ENCODE measurements around the gene ALOX15B.
"Not testable (repeated sequence)": the region's sequence is repeated elsewhere in the genome, so short reads cannot be mapped to it uniquely, and the experiment has no call there.

ALOX15B gene

GRCh38 chr17:8041249-8041928 lies 2.5 kb downstream of the ALOX15B start:
- no peak for DNase-seq (ENCODE audit: low read depth)

GRCh38 chr17:8041979-8042378 lies 3.1 kb downstream of the ALOX15B start:
- DNase-seq (ENCODE audit: low read depth) = no peak

GRCh38 chr17:8044819-8045810 lies 6.3 kb downstream of the ALOX15B start:
- no peak for DNase-seq (ENCODE audit: low read depth)

GRCh38 chr17:8046306-8046928 lies 7.6 kb downstream of the ALOX15B start:
- no peak for DNase-seq (ENCODE audit: low read depth)

- DNase-seq (ENCODE audit: low read depth) = no peak
Measured at GRCh38 chr17:8046929-8047768, 8.3 kb downstream of the ALOX15B start.

- DNase-seq (ENCODE audit: low read depth) = no peak
Measured at GRCh38 chr17:8047769-8048110, 8.9 kb downstream of the ALOX15B start.

- no peak for DNase-seq (ENCODE audit: low read depth)
Measured at GRCh38 chr17:8048236-8048635, 9.4 kb downstream of the ALOX15B start.

- DNase-seq (ENCODE audit: low read depth) = no peak
Measured at GRCh38 chr17:8048736-8049135, 9.9 kb downstream of the ALOX15B start.

GRCh38 chr17:8051831-8052230 lies 13.0 kb downstream of the ALOX15B start:
- no peak for DNase-seq (ENCODE audit: low read depth)

- no peak for DNase-seq (ENCODE audit: low read depth)
Measured at GRCh38 chr17:8052256-8053252, 13.7 kb downstream of the ALOX15B start.

- no peak for DNase-seq (ENCODE audit: low read depth)
Measured at GRCh38 chr17:8053600-8053999, 14.7 kb downstream of the ALOX15B start.

GRCh38 chr17:8055851-8056231 lies 17.0 kb downstream of the ALOX15B start:
- DNase-seq (ENCODE audit: low read depth) = no peak

GRCh38 chr17:8056232-8056975 lies 17.5 kb downstream of the ALOX15B start:
- DNase-seq (ENCODE audit: low read depth) = peak; percentile 29

GRCh38 chr17:8056976-8057625 lies 18.2 kb downstream of the ALOX15B start:
- no peak for DNase-seq (ENCODE audit: low read depth)

- DNase-seq (ENCODE audit: low read depth) = no peak
Measured at GRCh38 chr17:8057691-8058114, 18.8 kb downstream of the ALOX15B start.

GRCh38 chr17:8059131-8059530 lies 20.3 kb downstream of the ALOX15B start:
- DNase-seq (ENCODE audit: low read depth) = no peak

GRCh38 chr17:8060274-8060673 lies 21.4 kb downstream of the ALOX15B start:
- no peak for DNase-seq (ENCODE audit: low read depth)

GRCh38 chr17:8061851-8062250 lies 23.0 kb downstream of the ALOX15B start:
- not testable (repeated sequence) for DNase-seq (ENCODE audit: low read depth)

- DNase-seq (ENCODE audit: low read depth) = no peak
Measured at GRCh38 chr17:8062435-8062806, 23.6 kb downstream of the ALOX15B start.
